Tibial nerve (tissue), 3 donors: Measurements from ENCODE around the gene IFITM10.

Source experiments
- POLR2A ChIP-seq, 2 donors: fragments of 450-650 bp; IDR thresholded peaks; one replicate each; pipeline ENCODE4 v1.6.1; 2017; ENCODE audit warnings: antibody characterized with exemption in 2 of 2, mild to moderate bottlenecking in 2 of 2, moderate library complexity in 2 of 2
- TF ChIP-seq, protein P1 (sequence below), 5 experiments: fragments of 200-600 bp in 3 of 5; fragments of 450-650 bp in 2 of 5; sonication (generic) in 3 of 5; IDR thresholded peaks; one replicate each; pipeline ENCODE4 v1.5.1; 2016 to 2019; ENCODE audit warnings: antibody characterized with exemption in 5 of 5, mild to moderate bottlenecking in 3 of 5, moderate library complexity in 2 of 5

- TF ChIP-seq, protein P1, sequence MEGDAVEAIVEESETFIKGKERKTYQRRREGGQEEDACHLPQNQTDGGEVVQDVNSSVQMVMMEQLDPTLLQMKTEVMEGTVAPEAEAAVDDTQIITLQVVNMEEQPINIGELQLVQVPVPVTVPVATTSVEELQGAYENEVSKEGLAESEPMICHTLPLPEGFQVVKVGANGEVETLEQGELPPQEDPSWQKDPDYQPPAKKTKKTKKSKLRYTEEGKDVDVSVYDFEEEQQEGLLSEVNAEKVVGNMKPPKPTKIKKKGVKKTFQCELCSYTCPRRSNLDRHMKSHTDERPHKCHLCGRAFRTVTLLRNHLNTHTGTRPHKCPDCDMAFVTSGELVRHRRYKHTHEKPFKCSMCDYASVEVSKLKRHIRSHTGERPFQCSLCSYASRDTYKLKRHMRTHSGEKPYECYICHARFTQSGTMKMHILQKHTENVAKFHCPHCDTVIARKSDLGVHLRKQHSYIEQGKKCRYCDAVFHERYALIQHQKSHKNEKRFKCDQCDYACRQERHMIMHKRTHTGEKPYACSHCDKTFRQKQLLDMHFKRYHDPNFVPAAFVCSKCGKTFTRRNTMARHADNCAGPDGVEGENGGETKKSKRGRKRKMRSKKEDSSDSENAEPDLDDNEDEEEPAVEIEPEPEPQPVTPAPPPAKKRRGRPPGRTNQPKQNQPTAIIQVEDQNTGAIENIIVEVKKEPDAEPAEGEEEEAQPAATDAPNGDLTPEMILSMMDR (IDR thresholded peaks at IDR 0.05): no peak
- no peak for TF ChIP-seq POLR2A (IDR thresholded peaks at IDR 0.05)
Observed at GRCh38 chr11:1728301-1728700, 22.1 kb downstream of the IFITM10 start.
